T-helper 2 cell treated with Interferon-gamma antibody and Interleukin-4, amounts not matched to agents 100 ng/mL and 5 ng/mL, for 36 hours (primary cell): Measurements from ENCODE around the gene HSBP1. TPM values are rescaled to one million over a fixed set of nuclear protein-coding genes. Genes with fewer than 3 reads are reported as not detected.

ENCODE experiments used
- intact Hi-C: fragments of 100-400 bp; cut with micrococcal nuclease; formaldehyde crosslinking; loops from one replicate; pipeline ENCODE4 v1.15.1; 2023
- total RNA-seq: library from RNA; stranded (reverse); gene quantifications from 2 replicates; pipeline ENCODE4 v1.2.3, GENCODE V29; 2022

Gene HSBP1
- total RNA-seq, result 67.7 and 73.1 TPM in 2 replicates

DNA sequence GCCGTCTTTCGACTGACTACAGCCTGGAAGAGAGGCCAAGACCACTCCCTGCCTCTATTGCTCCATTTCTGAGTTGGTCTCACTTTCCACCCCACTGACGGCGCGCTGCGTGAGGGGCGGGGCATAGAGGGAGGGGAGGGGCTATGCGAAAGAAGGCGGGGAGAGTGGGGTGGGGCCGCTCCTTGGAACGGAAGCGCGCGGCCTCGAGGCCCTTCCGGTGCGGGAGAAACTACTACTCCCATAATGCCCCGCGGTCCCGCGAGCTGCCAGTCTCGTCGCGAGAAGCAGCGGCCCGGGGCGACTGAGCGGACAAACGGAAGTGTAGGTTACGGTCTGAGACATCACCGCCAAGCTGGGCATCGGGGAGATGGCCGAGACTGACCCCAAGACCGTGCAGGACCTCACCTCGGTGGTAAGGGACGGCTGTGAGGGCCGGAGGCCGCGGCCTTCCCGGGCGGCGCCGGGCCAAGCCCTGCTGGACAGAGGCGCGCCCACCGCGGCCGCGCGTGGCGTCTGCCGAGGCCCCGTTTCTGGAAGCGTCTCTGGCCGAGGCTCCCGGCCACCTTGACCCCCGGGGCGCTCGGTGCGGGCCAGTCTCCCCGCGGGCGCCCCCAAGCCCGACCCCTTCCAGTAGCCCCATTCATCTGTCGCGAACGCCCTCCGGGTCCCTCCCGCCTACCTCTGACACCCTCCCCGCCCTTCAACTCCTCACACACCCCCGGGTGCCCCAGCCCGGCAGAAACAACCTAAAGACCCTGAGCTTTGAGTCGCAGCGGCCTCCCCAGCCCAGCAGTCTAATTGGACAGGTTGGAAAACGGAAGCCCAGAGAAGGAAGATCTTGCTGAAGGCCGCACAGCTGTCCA lies at the start of gene HSBP1:
Gene HSBP1, plus strand, starts transcription at position 269 of the 863 bp plus-strand sequence. Its CDS starts 99 bp downstream, at position 368.
- intact Hi-C loops, result loop anchor here (1.0 to 5.0 kb wide), 3 partner anchors 91 to 1749 kb away; partner anchors contain the start of genes MBTPS1 and MLYCD

DNA sequence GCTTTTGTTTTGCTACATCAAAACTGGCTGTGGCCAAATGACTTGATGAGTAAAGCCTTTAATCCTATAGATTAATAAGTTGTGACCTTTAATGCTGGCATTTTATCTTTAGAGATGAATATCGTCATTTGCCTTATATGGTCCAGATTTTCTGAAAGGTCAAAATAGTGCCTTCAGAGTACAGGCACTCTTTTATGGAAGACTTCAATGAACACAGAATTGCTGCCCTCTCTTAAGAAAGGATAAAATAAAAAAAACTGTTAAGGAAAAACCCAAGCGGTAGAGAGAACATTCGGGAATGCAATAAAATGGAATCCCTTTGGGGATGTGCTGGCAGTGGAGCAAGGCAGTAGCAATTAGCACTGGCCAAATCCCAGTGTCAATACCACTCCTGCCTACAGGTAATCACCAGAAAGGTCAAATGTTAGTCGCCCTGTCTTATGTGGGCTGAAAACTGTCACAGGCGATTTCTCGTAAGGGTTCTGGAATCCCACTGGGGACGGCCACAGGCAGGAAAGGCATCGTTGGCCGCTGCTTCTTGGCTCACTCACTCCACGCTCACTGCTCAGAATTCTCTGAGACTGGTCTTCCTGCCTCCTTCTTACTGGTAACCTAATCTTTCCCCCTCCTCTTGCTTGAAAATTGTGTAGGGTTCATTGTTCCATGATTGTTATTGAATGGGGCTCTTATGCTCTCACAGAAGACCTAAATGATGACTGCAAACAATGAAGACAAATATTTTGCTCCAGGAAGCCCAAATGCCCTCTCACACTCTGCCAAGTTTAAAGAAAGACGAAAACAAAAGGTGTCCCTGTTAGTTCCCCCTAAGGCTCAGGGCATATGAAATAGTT lies 45.4 kb upstream of the HSBP1 start:
- intact Hi-C loops, result no loop called here

DNA sequence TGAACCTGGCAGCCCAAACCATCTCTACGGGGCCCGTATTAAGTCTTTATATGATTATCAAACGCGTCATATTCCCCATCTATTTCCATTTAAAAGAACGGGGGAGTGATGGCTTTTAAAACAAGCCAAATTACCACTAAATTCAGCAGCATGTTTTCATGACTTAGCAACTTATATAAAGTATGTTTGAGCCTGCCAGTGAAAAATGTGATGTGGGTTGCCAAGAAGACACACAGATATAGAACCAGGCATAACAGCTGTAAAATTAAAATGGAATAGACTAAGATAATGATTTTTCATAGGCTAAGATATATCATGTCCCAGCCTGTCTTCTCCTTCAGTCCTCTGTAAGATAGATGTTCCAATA lies 44.8 kb upstream of the HSBP1 start:
- intact Hi-C loops, result no loop called here

DNA sequence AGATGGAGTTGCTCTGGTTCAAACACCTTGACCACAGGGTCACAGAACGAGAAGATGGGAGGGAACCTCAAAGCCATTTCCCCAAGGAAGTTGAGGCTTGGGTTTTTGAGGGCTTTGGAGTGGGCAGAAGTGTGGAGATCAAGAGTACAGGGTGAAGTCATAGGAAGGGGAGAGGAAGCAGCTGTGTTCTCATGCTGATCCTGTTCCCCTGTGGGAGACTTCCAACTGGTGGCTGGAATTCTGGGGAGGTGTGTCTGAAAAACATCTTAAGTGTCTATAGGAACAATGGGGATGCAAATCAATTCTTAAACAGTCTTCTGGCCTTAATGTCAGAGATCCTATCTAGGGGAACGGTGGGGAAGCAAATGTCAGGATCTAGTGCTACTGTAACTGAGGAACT lies 38.8 kb upstream of the HSBP1 start:
- intact Hi-C loops, result no loop called here

DNA sequence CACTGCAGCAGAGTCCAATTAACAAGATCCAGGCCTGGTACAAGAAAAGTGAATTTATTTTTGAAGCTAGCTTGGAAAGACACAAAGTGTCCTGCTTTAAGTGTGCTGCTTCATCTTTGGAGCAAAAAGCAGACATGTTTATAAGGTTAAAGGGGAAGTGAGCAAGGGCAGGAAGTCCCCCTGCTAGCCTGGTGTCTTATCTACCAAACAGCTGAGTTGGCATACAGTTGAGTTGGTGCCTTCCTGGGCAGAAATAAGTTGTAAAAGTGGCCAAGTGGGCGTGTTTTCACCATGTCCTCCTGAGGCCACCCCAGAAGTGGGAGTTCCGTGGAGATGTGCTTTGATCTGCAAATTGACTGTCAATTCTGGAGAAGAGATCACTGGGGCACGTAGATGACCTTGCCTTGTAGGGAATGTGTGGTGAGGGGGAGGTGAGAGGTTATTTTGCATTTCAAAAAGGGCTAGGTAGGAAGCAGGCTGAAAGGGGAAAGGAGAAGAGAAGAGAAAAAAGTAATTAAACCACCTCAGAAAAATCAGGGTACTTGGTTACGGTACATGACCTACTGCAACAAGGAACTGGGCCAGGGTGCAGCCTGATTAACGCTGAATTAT lies 38.3 kb upstream of the HSBP1 start:
- intact Hi-C loops, result no loop called here

DNA sequence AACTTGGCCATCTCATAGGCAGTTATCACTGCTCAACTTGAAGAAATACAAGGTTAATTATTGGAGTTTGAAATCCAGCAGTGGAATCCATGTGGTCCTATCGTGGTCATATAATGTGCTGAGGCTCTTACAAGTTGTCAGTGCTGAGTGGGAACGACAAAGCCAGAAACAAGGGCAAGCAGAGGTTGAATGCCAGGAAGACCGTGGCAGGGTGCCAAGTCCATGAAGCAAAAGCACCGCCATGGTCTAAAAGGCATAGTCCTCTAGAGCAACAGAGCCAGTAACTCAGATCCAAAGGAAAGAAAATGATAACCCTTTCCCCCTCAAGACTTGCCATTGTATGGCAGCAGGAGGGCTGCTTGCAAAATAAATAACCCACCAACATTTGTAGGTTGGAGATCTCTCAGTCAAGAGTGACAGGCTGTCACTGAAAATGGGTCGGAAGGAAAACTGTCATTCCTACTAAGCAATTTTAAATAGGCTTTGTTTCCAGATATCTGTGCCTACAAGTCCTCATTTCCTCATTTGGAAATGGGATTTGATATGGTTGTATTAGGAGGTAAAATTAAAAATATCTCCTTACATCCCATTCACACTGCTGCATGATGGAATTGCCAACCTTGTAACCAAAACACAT lies 36.4 kb upstream of the HSBP1 start:
- intact Hi-C loops, result no loop called here

DNA sequence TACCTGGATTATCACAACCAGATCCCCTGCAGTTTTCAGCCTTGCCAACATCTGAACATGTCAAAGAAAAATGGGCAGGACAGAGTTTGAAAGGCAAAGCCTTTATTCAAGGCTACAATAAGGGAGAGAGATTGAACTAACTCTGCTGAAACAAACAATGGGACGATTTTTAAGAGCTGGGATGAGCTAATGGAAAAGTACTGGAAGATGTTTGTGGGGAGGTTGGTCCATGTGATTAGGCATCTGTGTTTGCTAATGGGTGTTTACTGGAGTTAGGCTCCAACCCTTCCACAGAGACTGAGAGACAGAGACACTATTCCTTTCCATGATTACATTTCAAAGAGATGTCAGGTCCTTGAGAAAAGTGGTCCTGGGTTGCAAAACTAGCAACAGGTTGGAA lies 35.0 kb upstream of the HSBP1 start:
- intact Hi-C loops, result no loop called here

DNA sequence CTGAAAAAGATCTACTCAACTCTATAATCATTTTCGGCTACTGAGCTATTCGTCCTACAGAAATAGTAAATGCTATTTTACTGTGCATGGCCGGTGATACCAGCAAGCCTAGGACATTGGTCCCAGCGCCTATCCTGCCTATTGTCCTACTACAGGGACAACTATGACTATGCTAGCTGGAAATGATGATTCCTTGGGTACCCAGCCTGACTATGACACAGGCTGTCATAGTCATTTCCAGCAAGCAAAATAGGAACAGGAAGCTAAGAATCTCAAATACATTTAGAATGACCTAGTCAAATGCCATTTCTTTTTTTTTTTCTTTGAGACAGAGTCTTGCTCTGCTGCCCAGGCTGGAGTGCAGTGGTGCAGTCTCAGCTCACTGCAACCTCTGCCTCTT lies 33.7 kb upstream of the HSBP1 start:
- intact Hi-C loops, result no loop called here

DNA sequence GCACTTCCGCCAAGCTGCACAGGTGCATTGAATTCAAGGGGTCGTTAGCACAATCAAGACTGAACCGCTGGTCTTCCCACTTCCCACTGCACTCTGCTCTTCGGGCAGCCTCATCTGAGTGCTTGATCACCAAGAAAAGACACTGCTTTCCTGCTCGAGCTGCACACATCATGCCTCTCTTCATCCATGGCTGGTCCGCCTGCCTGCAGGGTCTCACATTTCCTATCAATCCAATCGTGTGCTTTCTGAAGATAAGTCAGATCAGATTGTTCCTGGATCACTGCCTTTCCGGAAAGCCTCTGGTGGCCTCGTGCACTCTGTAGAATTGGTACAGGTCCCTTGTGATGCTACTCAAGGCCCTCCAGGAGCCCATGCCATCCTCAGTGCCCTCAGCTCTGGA lies 30.8 kb upstream of the HSBP1 start:
- intact Hi-C loops, result no loop called here

DNA sequence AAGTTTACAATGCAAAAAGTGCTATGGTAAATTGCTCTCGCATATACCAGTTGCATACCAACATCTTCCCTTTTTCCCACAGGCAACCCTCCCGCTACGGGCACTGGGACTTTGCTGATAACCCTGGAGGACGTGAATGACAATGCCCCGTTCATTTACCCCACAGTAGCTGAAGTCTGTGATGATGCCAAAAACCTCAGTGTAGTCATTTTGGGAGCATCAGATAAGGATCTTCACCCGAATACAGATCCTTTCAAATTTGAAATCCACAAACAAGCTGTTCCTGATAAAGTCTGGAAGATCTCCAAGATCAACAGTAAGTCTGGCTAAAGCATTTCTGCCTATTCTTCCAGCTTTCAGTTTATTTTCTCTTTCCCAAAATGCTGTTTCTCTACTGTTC lies 27.9 kb upstream of the HSBP1 start:
- intact Hi-C loops, result no loop called here

DNA sequence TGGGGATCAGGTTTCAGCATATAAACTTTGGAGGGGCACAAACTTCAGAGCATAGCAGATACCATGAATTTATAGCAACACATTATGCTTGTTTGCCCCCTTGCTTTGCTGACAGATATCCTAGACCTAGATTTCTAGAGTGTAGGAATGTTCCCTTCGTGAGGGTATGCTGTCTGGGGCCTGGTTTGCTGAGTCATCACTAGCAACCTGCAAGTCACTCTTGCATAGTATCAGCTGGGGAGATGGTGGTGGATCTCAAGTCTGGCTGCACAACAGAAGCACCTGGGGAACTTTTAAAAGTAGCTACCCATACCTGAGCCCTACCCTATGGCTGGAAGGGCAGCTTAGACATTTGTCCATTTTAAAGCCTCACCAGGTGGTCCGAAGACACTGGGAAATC lies 22.3 kb upstream of the HSBP1 start:
- intact Hi-C loops, result no loop called here

DNA sequence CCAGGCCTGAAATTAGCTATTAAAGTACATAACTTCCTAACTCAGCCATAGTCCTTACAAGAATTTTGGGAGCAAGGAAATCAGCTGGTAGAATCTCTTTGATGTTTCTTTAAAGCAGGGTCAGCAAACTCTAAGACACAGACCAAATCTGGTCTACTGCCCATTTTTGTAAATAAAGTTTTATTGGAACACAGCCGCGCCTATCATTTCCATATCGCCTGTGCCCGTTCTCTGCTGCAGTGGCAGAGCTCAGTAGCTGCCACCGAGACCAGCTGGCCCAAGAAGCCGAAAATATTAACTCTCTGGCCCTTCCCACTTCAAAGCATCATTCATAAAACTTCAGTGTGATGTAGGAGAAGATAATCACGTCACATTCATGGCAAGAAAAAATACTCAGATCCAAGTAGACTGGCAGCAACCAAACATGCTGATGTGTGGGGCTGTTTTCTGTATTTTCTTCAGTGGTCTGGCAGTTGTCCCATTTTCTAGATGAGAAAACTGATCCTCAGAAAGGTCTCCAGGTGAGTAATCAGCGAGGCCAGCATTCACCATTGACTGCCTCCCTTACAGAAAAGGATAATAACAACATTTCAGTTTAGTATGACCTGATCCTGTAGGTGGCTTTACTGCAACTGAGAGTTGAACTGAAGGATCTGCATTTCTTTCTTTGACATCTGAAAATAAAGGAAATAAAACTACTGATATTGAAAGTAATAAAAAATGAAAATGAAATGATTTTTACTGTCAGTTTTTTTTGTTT lies 18.0 kb upstream of the HSBP1 start:
- intact Hi-C loops, result no loop called here

DNA sequence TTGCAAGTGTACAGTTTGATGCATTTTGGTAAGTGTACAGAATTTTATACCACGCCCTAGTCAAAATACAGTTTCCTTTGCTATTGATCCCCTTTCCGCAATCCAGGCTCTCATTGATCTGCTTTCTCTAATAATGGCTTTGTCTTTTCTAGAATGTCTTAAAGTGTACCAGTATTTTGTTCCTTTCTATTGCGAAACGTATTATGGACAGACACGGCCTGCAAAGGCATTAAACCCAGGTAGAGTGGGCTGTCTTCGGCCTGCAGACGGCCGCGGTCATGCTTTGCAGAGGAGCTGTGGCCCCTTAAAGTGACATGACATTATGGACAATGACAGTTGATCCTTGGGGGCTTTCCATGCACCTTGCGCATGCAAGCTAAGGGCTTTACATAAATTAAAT lies 15.9 kb upstream of the HSBP1 start:
- intact Hi-C loops, result no loop called here

DNA sequence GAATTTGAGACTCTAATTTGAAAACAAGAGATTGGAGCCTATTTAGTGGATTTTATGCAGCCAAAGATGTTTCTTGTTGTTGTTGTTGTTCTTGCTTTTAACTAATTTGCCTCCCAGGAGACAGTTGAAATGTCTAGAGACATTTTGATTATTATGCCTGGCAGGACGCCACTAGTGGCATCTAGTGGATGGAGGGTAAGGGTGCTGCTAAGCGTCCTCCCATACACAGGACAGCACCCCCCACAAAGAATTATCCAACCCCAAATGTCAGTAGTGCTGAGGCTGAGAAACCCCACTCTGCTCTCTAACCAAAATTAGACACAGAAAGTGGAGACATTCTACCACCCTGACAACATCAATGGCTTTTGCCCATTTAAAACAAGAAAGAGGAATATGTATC lies 15.4 kb upstream of the HSBP1 start:
- intact Hi-C loops, result no loop called here

DNA sequence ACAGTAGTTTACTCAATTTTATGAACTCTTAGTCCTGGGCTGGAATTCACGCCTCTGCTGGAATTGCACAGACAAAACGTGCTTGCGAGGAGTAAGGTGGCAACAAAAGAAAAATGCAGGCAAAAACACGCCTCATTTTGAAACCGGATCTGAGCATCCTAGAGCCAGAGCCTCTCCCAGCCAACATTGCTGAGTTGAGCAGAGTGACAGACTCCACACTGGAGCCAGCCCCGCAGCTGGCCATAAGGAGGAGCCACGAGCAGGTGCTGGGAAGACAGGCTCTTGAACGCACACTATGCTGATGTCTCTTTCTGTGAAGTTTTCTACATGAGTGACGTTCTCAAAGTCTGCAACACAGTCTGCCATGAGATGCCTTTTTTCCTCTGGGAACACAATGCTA lies 14.6 kb upstream of the HSBP1 start:
- intact Hi-C loops, result no loop called here

DNA sequence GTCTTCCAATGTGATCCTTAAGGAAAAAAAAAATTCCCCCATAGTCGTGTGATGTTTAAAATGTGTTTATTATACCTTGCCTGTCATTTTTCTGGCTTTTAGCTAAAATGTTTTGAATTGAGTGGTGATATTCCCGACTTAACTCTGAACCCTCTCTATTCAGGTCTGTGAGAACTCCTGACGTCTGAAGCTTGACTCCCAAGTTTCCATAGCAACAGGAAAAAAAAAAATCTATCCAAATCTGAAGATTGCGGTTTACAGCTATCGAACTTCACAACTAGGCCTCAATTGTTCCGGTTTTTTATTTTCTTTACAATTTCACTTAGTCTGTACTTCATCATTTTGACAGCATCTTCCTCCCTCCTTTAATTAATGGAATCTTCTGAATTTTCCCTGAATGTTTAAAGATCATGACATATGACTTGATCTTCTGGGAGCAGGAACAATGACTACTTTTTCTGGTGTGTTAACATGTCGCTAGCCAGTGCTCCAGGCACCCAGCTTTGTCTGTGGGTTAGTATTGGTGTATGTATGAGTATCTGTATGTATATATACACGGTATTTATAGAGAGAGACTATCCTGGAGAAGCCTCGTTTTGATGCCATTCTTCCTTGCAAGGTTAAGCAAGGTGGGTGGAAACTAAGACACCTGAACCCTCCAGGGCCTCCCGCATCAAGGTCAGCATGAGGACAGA lies 12.8 kb upstream of the HSBP1 start:
- intact Hi-C loops, result no loop called here

DNA sequence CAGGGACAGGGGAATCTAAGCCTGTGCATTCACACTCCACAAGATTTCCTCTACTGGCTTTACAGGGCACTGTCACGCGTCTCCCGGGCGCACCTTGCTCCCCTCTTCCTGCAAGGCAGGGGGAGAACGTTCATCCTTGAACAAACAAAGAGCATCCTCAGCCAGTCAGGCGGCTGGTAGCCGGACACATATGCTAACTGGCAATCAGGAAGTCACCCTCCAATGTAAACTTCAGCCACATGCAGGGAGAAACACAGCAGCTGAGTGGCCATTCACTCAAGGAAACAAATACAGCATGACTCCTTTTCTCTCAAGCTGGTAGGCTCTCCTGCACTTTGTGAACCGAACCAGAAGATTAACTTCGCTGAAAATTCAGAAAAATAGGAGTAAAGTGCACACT lies 10.8 kb upstream of the HSBP1 start:
- intact Hi-C loops, result no loop called here

DNA sequence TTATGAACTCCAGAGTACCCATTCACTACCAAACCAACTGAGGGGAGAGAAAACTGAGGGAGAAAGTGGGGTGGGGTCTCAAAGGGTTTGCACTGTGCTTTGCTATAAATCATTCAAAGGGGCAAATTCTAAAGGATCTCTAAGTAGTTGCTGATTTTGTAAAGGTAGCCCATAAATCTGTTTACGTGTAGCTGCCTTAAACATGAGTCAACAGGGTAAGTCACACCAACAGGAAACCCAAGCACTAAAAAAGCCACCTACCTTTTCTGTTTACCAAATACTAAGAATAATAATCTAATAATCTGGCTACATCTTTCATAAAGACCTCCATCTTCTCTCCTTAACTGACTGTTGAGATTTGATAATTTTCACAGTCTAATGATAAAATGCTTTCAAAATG lies 8.4 kb upstream of the HSBP1 start:
- intact Hi-C loops, result no loop called here

DNA sequence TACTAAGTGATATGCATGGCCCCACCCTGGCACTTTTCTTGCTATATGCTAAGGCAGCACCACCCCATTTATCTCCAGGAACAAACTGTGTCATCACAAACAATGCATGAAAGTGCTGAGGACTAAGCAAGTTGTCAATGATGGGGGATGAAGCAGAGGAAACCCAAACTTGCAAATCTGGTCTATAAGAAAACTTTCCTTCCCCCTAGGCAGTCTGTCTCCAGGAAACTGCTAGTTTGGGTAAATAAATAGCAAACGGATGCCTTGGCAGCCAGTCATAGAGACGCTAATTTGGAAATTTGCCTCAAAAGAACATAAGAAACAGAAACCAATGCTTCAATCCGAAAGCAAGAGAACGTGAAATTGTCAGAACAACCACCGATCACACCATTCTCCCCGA lies 5.6 kb upstream of the HSBP1 start:
- intact Hi-C loops, result no loop called here

DNA sequence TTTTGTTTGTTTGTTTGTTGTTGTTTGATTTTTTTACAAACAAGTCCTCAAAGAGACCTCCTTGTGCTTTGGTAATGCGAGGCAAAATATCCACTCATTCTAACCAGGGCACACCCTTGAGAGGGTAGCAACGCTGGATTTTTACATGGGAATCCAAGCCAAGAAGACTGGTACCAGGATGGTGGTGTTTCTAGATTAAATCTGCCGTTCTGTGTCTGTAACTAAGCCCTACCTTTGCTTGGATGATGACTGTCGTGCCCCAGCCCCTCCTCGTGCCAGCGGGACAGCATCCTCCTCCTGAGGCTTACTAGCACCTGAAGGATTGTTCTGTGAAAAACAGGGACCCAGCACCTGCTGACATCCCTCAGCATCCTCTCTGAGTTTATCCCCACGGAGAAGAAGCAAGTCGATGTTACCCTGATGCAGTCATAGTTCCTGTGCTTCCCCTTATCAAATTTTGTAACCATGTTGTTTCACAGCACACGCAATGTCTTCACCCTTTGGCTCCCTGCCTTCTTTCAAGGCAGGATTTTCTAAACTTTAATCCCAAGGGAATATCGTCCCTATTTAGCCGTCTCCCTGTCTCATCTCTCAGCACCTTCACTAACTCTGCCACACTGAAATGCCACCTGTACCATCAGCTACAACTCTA lies 5.1 kb upstream of the HSBP1 start:
- intact Hi-C loops, result no loop called here
